Mucosa of descending colon (tissue), 3 donors: ENCODE measurements around the gene WDR20. TPM values are rescaled to one million over a fixed set of nuclear protein-coding genes. Genes with fewer than 3 reads are reported as not detected.

Source experiments
- ATAC-seq: fragments of 200-7000 bp; cut with Tn5 transposase; one replicate; pipeline ENCODE4 v1.9.1; 2020; ENCODE audit warnings: mild to moderate bottlenecking, moderate library complexity
- DNase-seq, 3 donors: peaks; one replicate each; pipeline ENCODE4 v3.0.0-alpha.2; 2020
- H3K36me3 ChIP-seq: fragments of 200-600 bp; one replicate; pipeline ENCODE4 v1.8.0; 2021; ENCODE audit warnings: low read depth, mild to moderate bottlenecking
- H3K4me1 ChIP-seq: fragments of 200-600 bp; one replicate; pipeline ENCODE4 v1.8.0; 2021; ENCODE audit warnings: low read depth, mild to moderate bottlenecking
- H3K4me3 ChIP-seq: fragments of 200-600 bp; one replicate; pipeline ENCODE4 v1.8.0; 2021; ENCODE audit warnings: mild to moderate bottlenecking
- H3K9me3 ChIP-seq: fragments of 200-600 bp; one replicate; pipeline ENCODE4 v1.8.0; 2021; ENCODE audit warnings: mild to moderate bottlenecking
- intact Hi-C, 2 donors: fragments of 100-400 bp; cut with DNase I in 1 of 2; cut with micrococcal nuclease in 1 of 2; formaldehyde crosslinking; loops; one replicate each; pipeline versions ENCODE4 v1.11.0 to v1.11.1; 2022; cut with DNase I, micrococcal nuclease
- total RNA-seq, 3 donors: library from RNA; stranded (reverse); fragmentation: NEBNext Ultra II Directional in 2 of 3; extraction: Animal tissue kit (Norgen Biotek cat#: 25700) in 2 of 3; gene quantifications; one replicate each; pipeline versions ENCODE4 v1.2.1 to v1.2.4, GENCODE V29; 2021 to 2023
- TF ChIP-seq, protein P1 (sequence below): fragments of 200-600 bp; IDR thresholded peaks from one replicate; pipeline ENCODE4 v1.8.0; 2022; ENCODE audit warnings: antibody characterized with exemption, mild to moderate bottlenecking
- donor health status: DM: no; HTN: no; CAD: no; lungs with moderate emphysema.
- donor health status: DM: no; HTN: no; CAD: no.
- donor health status: DM: no; HTN: yes; CAD: no.

Gene WDR20
- total RNA-seq, 3 donors from 2014 or later: 36.2 to 49.4 (median 40.9) TPM

- ATAC-seq: no peak
- Histone ChIP-seq H3K4me3 (no peak overlapping the region), H3K36me3 (no peaks in the 10 kb centered on the region), H3K4me1 (no peaks in the 10 kb centered on the region), H3K9me3 (no peaks in the 10 kb centered on the region)
- intact Hi-C loops: no loop called here
- DNase-seq: no peak
- TF ChIP-seq, protein P1, sequence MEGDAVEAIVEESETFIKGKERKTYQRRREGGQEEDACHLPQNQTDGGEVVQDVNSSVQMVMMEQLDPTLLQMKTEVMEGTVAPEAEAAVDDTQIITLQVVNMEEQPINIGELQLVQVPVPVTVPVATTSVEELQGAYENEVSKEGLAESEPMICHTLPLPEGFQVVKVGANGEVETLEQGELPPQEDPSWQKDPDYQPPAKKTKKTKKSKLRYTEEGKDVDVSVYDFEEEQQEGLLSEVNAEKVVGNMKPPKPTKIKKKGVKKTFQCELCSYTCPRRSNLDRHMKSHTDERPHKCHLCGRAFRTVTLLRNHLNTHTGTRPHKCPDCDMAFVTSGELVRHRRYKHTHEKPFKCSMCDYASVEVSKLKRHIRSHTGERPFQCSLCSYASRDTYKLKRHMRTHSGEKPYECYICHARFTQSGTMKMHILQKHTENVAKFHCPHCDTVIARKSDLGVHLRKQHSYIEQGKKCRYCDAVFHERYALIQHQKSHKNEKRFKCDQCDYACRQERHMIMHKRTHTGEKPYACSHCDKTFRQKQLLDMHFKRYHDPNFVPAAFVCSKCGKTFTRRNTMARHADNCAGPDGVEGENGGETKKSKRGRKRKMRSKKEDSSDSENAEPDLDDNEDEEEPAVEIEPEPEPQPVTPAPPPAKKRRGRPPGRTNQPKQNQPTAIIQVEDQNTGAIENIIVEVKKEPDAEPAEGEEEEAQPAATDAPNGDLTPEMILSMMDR: no peak
Measured at GRCh38 chr14:102226356-102227125, 86.8 kb downstream of the WDR20 start.

DNA sequence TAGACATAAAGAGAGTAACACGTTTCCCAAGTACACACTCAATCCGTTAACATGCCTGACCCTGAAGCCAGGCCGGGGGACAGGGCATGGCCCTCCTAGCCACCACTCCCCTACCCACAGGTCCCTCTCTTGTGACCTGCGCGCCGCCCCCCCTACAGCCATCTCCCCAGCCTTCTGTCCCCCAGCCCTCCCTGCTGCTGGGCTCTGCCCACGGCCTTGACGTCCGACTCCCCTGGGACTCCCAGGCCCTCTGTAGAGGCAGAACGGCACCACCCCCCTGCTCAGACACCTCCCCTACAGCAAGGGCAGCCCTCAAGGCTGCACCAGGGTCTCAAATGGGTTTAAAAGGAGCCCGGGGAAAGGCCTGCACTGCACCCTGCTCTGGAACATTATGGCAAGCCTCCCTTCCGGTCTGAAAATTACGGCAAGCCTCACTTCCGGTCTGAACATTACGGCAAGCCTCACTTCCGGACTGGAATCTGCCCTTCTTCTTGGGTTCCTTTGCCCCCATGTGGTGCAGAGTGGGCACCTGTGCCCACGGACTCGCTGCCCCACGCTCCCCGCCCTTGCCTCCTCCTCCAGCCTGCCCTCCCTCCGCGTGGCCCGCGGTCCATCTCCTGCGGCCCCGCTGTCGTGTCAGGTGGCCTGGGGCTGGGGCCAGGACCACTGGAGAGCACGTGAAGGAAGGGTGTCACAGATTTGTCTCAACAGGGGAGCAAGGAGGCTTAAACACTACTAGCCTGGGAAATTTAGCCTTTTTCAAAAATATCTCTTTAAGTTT lies 87.7 kb downstream of the WDR20 start:
- Histone ChIP-seq H3K9me3 (no peaks in the 10 kb centered on the region), H3K4me3 (no peak overlapping the region), H3K36me3 (no peaks in the 10 kb centered on the region), H3K4me1 (no peaks in the 10 kb centered on the region)
- no peak for ATAC-seq
- intact Hi-C loops: no loop called here
- TF ChIP-seq, protein P1: no peak
- DNase-seq: no peak

DNA sequence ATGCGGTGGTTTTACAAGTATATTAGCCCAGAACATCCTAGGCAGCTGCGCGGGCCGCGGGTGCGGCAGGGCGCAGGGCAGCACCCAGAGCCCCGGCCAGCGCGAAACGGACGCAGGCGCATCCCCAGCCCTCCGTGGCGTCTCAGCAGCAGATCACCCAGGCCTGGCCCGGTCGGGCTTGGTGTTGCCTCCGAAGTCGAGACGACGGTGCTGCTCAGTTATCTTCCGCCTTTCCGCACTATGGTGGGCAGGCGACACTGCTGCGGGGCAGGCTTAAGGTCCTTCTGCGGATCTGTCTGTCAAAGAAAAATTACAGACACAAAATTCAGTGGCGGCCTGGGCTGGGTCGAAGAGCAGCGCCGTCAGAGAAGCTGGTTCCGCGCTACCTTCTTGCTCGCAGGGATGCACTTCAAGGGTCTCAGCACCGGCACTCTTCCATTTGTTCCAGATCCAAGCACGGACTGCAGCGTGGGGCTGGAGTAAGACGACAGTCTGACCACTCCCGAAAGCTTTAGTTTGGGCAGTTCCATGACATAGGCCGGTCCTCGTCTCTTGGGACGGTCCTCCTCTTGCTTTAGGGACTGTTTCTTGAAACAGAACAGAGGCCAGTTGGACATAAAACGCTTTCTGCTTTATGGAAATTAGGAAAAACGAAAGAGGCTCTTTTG lies 89.5 kb downstream of the WDR20 start:
- H3K9me3 ChIP-seq: no peaks in the 10 kb centered on the region
- TF ChIP-seq, protein P1: no peak
- H3K4me3 ChIP-seq: no peak overlapping the region
- intact Hi-C loops: no loop called here
- H3K4me1 ChIP-seq: no peaks in the 10 kb centered on the region
- no peaks in the 10 kb centered on the region for H3K36me3 ChIP-seq
- DNase-seq: no peak
- no peak for ATAC-seq

DNA sequence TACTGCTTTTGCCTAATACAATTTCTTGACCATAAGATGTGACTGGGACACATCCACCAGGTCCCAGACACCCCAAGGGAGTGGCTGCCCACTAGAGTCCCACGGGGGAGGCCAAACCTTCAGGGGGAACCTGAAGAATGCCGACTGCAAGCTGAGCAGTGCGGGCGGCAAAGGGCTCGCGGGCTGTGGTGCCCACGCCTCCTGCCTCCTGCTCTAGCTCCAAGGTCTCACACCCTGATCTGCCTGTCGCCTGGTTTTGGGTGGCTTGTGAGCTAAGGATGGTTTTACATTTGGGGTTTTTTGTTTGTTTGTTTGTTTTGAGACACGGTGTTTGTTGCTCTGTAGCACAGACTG lies 90.0 kb downstream of the WDR20 start:
- no peak for DNase-seq
- intact Hi-C loops: loop anchor here in 1 of 2 donors (10.0 kb wide), 1 partner anchor 85 kb away; the partner anchor contains the start of gene ZNF839

More for the DNA sequence above, 90.0 kb downstream of the WDR20 start:
- TF ChIP-seq, protein P1: no peak
- Histone ChIP-seq H3K4me1 (no peaks in the 10 kb centered on the region), H3K9me3 (no peaks in the 10 kb centered on the region), H3K36me3 (no peaks in the 10 kb centered on the region), H3K4me3 (no peak overlapping the region)
- no peak for ATAC-seq
